ENCODE results near the gene OTOA. TPM values are rescaled to one million over a fixed set of nuclear protein-coding genes. Genes with fewer than 3 reads are reported as not detected.
"Not testable (repeated sequence)": the region's sequence is repeated elsewhere in the genome, so short reads cannot be mapped to it uniquely, and the experiment has no call there.

The OTOA gene
- total RNA-seq, 1 experiment from 2014 or later = 0.11 TPM

GRCh38 chr16:21631951-21632575 lies 31.7 kb upstream of the OTOA start:
- H3K9me3 Mint-ChIP-seq = peaks cover 15 to 18% of the 10 kb centered on the region in 2 experiments; a peak in 4 of 5 replicates
- H3K79me1 ChIP-seq (ENCODE audit: insufficient read depth, low read depth, low read length, poor library complexity, severe bottlenecking); H4K20me1 ChIP-seq (ENCODE audit: control insufficient read depth, insufficient read depth, insufficient read length); H3K79me2 ChIP-seq (ENCODE audit: insufficient read depth, low read length); H2BK5ac ChIP-seq (ENCODE audit: insufficient read length, low read length); H3K23ac ChIP-seq (ENCODE audit: insufficient read length, low read depth, low read length); H3K14ac ChIP-seq (ENCODE audit: insufficient read depth, low read length); H3K23me2 ChIP-seq (ENCODE audit: insufficient read length, low read depth, low read length, poor library complexity, severe bottlenecking); H3K27me3 Mint-ChIP-seq (ENCODE audit: low read depth); H2AFZ ChIP-seq (ENCODE audit: low read length); H3K4me2 ChIP-seq (ENCODE audit: insufficient read depth, insufficient read length, low read length); H3K18ac ChIP-seq (ENCODE audit: insufficient read length, low read depth, low read length); H3K27ac ChIP-seq (ENCODE audit: insufficient read length, low read depth, low read length); H3K27me3 ChIP-seq (ENCODE audit: insufficient read depth, low read length); H2AK5ac ChIP-seq (ENCODE audit: insufficient read length, low read length); H4K8ac ChIP-seq (replicated peaks; ENCODE audit: insufficient read length, low read depth, low read length); H3K4ac ChIP-seq (ENCODE audit: low read depth, low read length); H2BK120ac ChIP-seq (ENCODE audit: low read depth, low read length, poor library complexity, severe bottlenecking); DNase-seq; H3K9ac ChIP-seq (ENCODE audit: extremely low read depth, insufficient read length, low read length); H3K4me1 ChIP-seq (ENCODE audit: insufficient read depth, low read length); H2BK20ac ChIP-seq (ENCODE audit: low read depth, low read length, poor library complexity, severe bottlenecking); H3K56ac ChIP-seq (ENCODE audit: insufficient read length, low read depth, low read length); H4K5ac ChIP-seq (ENCODE audit: insufficient read length, low read depth, low read length); H4K91ac ChIP-seq (ENCODE audit: insufficient read length, low read depth, low read length); H3K9me3 ChIP-seq (ENCODE audit: control insufficient read depth, low read depth, low read length); H3T11ph ChIP-seq (ENCODE audit: low read length); H2BK12ac ChIP-seq (ENCODE audit: insufficient read length, low read depth, low read length); H3K4me3 Mint-ChIP-seq; H2BK15ac ChIP-seq (ENCODE audit: low read depth, low read length): not testable (repeated sequence)
- WGBS (ENCODE audit: extremely low coverage, insufficient read length, low lambda C conversion rate) = no CpG with 5 or more reads among the region's 5 CpGs
- H3K36me3 Mint-ChIP-seq (ENCODE audit: insufficient read depth in 1 of 3, low read depth in 3 of 3) = peaks cover 28 to 52% (median 34%) of the 10 kb centered on the region in 3 experiments
- peaks cover 18 to 40% of the 10 kb centered on the region in 2 experiments for H3K4me1 Mint-ChIP-seq
- H3K27ac Mint-ChIP-seq = peak overlapping the region in 1 of 3 experiments; percentile 10; a peak in 1 of 7 replicates

All from H9 (cell line).